NCI-H2196 (cell line): Measurements from ENCODE around the gene ARHGEF37.
A peak's percentile ranks its signal among the peaks of the same experiment; 100 is the strongest.
"Not testable (repeated sequence)": the region's sequence is repeated elsewhere in the genome, so short reads cannot be mapped to it uniquely, and the experiment has no call there.

Experiments used
- DNase-seq: peaks from one replicate; lab custom pipeline; 2025; ENCODE audit not compliant: unreplicated experiment; lab: John Stamatoyannopoulos, UW

The ARHGEF37 gene

GRCh38 chr5:149564542-149565140 is 16.7 kb upstream of the ARHGEF37 start:
- DNase-seq: peak; percentile 79

GRCh38 chr5:149567226-149567625 is 14.1 kb upstream of the ARHGEF37 start:
- no peak for DNase-seq

- no peak for DNase-seq
These were observed 9.1 kb upstream of the ARHGEF37 start for GRCh38 chr5:149572170-149572569.

DNA sequence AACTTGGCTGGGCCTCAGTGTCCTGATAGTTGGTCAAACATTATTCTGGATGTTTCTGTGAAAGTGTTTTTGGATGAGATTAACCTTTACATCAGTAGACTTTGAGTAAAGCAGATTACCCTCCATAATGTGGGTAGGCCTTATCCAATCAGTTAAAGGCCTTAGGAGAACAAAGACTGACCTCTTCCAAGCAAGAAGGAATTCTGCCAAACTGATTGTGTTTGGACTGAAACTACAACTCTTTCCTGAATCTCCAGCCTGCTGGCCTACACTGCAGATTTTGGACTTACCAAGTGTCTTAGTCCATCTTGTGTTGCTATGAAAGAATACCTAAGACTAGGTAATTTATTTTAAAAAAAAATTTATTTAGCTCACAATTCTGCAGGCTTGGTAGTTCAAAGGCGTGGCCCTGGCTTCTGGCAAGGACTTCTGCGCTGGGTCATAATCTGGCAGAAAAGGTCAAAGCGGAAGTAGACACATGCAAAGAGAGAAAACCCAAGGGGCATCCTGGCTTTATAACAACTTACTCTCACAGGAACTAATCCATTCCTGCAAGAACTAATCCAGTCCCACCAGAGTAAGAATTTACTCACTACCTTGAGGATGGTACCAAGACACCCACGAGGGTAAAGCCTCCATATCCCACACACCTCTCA is 8.6 kb upstream of the ARHGEF37 start:
- DNase-seq: no peak

- no peak for DNase-seq
These were observed 6.2 kb upstream of the ARHGEF37 start for GRCh38 chr5:149575131-149575530.

DNA sequence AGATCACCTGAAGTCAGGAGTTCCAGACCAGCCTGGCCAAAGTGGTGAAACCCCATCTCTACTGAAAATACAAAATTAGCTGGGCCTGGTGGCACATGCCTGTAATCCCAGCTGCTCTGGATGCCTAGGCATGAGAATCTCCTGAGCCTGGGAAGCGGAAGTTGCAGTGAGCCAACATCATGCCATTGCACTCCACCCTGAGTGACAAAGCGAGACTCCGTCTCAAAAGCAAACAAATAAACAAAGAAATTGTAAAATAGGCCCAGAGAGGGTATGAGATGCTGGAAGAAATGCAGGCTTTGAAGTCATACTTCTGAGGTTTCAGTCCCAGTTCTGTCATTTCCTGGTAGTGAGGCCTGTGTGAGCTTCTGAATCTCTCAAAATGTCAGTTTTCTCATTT is 5.3 kb upstream of the ARHGEF37 start:
- no peak for DNase-seq

DNA sequence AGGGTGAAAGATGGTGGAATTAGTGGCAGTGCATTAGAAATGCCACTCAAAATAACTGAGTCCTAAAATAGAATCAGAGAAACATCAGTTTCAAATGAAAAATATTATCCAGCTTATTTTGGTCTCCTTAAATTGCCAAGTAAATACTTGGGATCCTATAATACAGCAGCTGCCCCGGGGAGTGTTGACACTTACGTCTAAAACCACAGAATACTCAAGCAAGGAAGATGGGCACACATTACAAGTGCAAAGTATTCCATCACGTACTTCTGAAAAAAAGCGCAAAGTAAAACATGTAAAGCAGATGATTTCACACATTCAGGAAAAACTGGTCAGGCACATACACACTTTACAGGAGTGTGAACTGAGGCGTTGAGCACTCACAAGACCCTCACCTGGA is 2.4 kb upstream of the ARHGEF37 start:
- no peak for DNase-seq

- no peak for DNase-seq
These were observed 498 bp upstream of the ARHGEF37 start for GRCh38 chr5:149580808-149581191.

GRCh38 chr5:149581931-149582768 is 852 bp downstream of the ARHGEF37 start:
- DNase-seq: peak; percentile 60

- DNase-seq: peak; percentile 69
These were observed 2.1 kb downstream of the ARHGEF37 start for GRCh38 chr5:149583394-149583793.

GRCh38 chr5:149584121-149584520 is 2.8 kb downstream of the ARHGEF37 start:
- no peak for DNase-seq

GRCh38 chr5:149585910-149586309 is 4.6 kb downstream of the ARHGEF37 start:
- no peak for DNase-seq

DNA sequence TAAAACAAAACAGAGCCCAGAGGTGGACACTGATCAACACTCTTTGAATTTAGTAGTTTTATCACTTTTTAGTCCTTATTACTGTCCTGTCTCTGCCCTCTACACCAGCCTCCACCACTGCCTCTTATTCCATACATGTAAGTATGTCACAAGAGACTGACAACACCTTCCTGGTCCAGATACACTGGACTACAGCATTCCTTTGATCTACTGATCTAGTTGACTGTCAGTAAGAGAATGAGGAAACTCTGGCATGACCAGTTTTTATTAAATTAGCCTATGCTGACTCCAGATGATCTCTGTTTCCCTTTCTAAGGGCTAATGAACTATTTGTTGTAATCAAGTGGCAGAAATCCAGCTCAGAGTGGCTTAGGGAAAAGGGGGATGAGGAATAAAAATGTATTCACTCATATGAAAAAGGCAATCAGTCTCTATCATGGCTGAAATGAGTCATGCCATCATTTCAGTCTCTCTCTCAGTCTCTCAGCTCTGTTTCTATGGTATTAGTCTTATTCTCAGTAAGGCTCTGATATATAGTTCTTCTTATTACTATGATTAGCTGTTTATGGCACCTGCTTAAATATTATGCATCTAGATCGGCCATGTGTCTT is 5.5 kb downstream of the ARHGEF37 start:
- no peak for DNase-seq

- no peak for DNase-seq
These were observed 7.6 kb downstream of the ARHGEF37 start for GRCh38 chr5:149588936-149589335.

DNA sequence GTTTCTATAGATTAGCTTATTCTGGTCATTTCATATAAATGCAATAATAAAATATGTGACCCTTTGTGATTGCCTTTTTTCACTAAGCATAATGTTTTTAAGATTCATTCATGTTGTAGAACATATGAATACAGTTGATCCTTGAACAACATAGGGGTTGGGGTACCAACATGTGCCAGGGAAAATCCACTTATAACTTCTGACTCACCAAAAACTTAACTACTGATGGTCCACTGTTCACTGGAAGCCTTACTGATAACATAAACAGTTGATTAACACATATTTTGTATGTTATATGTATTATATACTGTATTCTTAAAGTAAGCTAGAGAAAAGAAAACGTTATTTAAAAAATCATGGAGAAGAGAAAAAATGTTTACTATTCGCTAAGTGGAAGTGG is 12.1 kb downstream of the ARHGEF37 start:
- no peak for DNase-seq

GRCh38 chr5:149594206-149594895 is 13.1 kb downstream of the ARHGEF37 start:
- no peak for DNase-seq

- not testable (repeated sequence) for DNase-seq
These were observed 13.8 kb downstream of the ARHGEF37 start for GRCh38 chr5:149595105-149595504.

- no peak for DNase-seq
These were observed 15.4 kb downstream of the ARHGEF37 start for GRCh38 chr5:149596712-149597111.

DNA sequence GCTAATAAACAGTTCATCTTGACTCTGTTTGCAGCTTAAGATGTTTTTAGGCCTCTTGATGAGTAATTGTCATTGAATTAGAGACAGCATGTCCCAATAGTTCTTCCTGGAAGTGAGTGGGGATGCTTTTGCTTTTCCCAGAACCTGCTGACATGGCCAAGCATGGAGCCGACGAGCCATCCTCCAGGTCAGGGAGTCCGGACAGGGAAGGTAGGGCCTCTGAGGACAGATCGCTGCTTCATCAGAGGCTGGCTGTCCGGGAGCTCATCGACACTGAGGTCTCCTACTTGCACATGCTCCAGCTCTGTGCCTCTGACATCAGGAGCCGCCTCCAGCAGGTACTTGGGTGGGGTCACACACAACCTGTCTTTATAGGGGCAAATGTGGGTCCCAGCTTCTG is 16.3 kb downstream of the ARHGEF37 start:
- no peak for DNase-seq

DNA sequence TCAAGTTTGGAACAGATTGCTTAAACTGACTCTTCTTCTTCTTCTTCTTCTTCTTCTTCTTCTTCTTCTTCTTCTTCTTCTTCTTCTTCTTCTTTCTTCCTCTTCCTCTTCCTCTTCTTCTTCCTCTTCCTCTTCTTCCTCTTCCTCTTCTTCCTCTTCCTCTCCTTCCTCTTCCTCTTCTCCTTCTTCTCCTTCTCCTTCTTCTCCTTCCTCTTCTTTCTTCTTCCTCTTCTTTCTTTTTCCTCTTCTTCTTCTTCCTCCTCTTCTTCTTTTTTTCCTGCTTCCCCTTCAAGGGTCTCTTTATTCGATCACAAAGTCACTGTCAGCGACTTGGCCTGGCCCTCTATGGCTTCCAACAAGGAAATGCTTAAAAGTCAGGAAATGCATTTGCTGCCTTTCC is 16.9 kb downstream of the ARHGEF37 start:
- not testable (repeated sequence) for DNase-seq

GRCh38 chr5:149598966-149599365 is 17.7 kb downstream of the ARHGEF37 start:
- no peak for DNase-seq
